Measurements from ENCODE around the gene CGB3.
"Not testable (repeated sequence)": the region's sequence is repeated elsewhere in the genome, so short reads cannot be mapped to it uniquely, and the experiment has no call there.

GRCh38 chr19:49056902-49057596 lies 32.9 kb upstream of the CGB3 start:
- not testable (repeated sequence) for TF ChIP-seq POLR2AphosphoS5 (IDR thresholded peaks at IDR 0.05); CTCF (IDR thresholded peaks at IDR 0.05 in 8 of 11, conservative IDR thresholded peaks at IDR 0.05 in 3 of 11); POLR2A (IDR thresholded peaks at IDR 0.05)
